ENCODE data around the gene IL25.

Gene IL25

GRCh38 chr14:23355871-23356435 lies 16.7 kb upstream of the IL25 start:
- Histone ChIP-seq H3K9ac (ENCODE audit: low read length) (no peak overlapping the region), H3K4me1 (ENCODE audit: insufficient read depth, low read length) (peaks cover 17% of the 10 kb centered on the region), H3K9me3 (ENCODE audit: low read length) (no peaks in the 10 kb centered on the region), H3K36me3 (ENCODE audit: insufficient read depth, low read length) (peaks cover 17% of the 10 kb centered on the region), H3K27ac (ENCODE audit: low read depth, low read length) (no peak overlapping the region), H3K4me3 (ENCODE audit: low read depth in 1 of 2, low read length in 2 of 2) (no peak overlapping the region), H3K27me3 (ENCODE audit: control insufficient read depth in 1 of 2, insufficient read depth in 2 of 2, low read length in 2 of 2) (no peaks in the 10 kb centered on the region)

GRCh38 chr14:23356662-23357061 lies 15.9 kb upstream of the IL25 start:
- Histone ChIP-seq H3K27ac (ENCODE audit: low read depth, low read length) (no peak overlapping the region), H3K4me3 (ENCODE audit: low read depth in 1 of 2, low read length in 2 of 2) (no peak overlapping the region), H3K36me3 (ENCODE audit: insufficient read depth, low read length) (peaks cover 17% of the 10 kb centered on the region), H3K4me1 (ENCODE audit: insufficient read depth, low read length) (peaks cover 19% of the 10 kb centered on the region), H3K9me3 (ENCODE audit: low read length) (no peaks in the 10 kb centered on the region), H3K9ac (ENCODE audit: low read length) (no peak overlapping the region), H3K27me3 (ENCODE audit: control insufficient read depth in 1 of 2, insufficient read depth in 2 of 2, low read length in 2 of 2) (no peaks in the 10 kb centered on the region)

DNA sequence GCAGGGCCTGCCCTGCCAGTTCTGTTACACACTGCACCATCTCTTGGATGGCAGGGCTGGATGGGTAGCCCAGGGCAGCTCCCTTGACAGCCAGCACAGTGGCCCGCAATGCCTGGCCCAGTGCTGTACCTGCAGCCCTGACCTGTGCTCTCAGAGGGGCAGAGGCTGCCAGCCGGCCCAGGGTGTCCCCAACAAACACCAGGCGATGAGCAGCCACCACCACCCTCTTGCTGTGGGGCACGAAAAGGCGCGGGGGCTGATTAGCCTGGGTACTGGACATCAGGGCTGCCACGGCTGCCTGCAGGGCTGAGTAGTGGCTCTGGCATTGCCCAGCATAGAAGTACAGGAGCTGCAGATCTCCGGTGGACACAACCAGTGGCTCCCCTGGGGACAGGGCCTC lies 15.3 kb upstream of the IL25 start:
- H3K4me3 ChIP-seq (ENCODE audit: low read depth in 1 of 2, low read length in 2 of 2): no peak overlapping the region
- H3K9ac ChIP-seq (ENCODE audit: low read length): no peak overlapping the region
- H3K27me3 ChIP-seq (ENCODE audit: control insufficient read depth in 1 of 2, insufficient read depth in 2 of 2, low read length in 2 of 2): no peaks in the 10 kb centered on the region
- peaks cover 22% of the 10 kb centered on the region for H3K4me1 ChIP-seq (ENCODE audit: insufficient read depth, low read length)
- H3K36me3 ChIP-seq (ENCODE audit: insufficient read depth, low read length): peaks cover 17% of the 10 kb centered on the region
- no peaks in the 10 kb centered on the region for H3K9me3 ChIP-seq (ENCODE audit: low read length)
- no peak overlapping the region for H3K27ac ChIP-seq (ENCODE audit: low read depth, low read length)

- H3K4me1 ChIP-seq (ENCODE audit: insufficient read depth, low read length): peaks cover 22% of the 10 kb centered on the region
- H3K27ac ChIP-seq (ENCODE audit: low read depth, low read length): no peak overlapping the region
- peaks cover 17% of the 10 kb centered on the region for H3K36me3 ChIP-seq (ENCODE audit: insufficient read depth, low read length)
- no peak overlapping the region for H3K4me3 ChIP-seq (ENCODE audit: low read depth in 1 of 2, low read length in 2 of 2)
- no peaks in the 10 kb centered on the region for H3K27me3 ChIP-seq (ENCODE audit: control insufficient read depth in 1 of 2, insufficient read depth in 2 of 2, low read length in 2 of 2)
- H3K9ac ChIP-seq (ENCODE audit: low read length): no peak overlapping the region
- no peaks in the 10 kb centered on the region for H3K9me3 ChIP-seq (ENCODE audit: low read length)
Observed at GRCh38 chr14:23358042-23358441, 14.6 kb upstream of the IL25 start.

- no peak overlapping the region for H3K4me3 ChIP-seq (ENCODE audit: low read depth in 1 of 2, low read length in 2 of 2)
- H3K4me1 ChIP-seq (ENCODE audit: insufficient read depth, low read length): peaks cover 25% of the 10 kb centered on the region
- no peak overlapping the region for H3K27ac ChIP-seq (ENCODE audit: low read depth, low read length)
- H3K9me3 ChIP-seq (ENCODE audit: low read length): no peaks in the 10 kb centered on the region
- no peak overlapping the region for H3K9ac ChIP-seq (ENCODE audit: low read length)
- no peaks in the 10 kb centered on the region for H3K27me3 ChIP-seq (ENCODE audit: control insufficient read depth in 1 of 2, insufficient read depth in 2 of 2, low read length in 2 of 2)
- H3K36me3 ChIP-seq (ENCODE audit: insufficient read depth, low read length): peaks cover 17% of the 10 kb centered on the region
Observed at GRCh38 chr14:23358553-23359166, 13.9 kb upstream of the IL25 start.

- Histone ChIP-seq H3K36me3 (ENCODE audit: insufficient read depth, low read length) (peaks cover 17% of the 10 kb centered on the region), H3K27ac (ENCODE audit: low read depth, low read length) (no peak overlapping the region)
Observed at GRCh38 chr14:23359167-23359626, 13.4 kb upstream of the IL25 start.

GRCh38 chr14:23359722-23360447 lies 12.7 kb upstream of the IL25 start:
- H3K4me3 ChIP-seq (ENCODE audit: low read depth in 1 of 2, low read length in 2 of 2): no peak overlapping the region
- peaks cover 35% of the 10 kb centered on the region for H3K4me1 ChIP-seq (ENCODE audit: insufficient read depth, low read length)
- H3K9ac ChIP-seq (ENCODE audit: low read length): no peak overlapping the region
- H3K27ac ChIP-seq (ENCODE audit: low read depth, low read length): no peak overlapping the region
- H3K27me3 ChIP-seq (ENCODE audit: control insufficient read depth in 1 of 2, insufficient read depth in 2 of 2, low read length in 2 of 2): no peaks in the 10 kb centered on the region
- H3K36me3 ChIP-seq (ENCODE audit: insufficient read depth, low read length): peaks cover 17% of the 10 kb centered on the region
- H3K9me3 ChIP-seq (ENCODE audit: low read length): no peaks in the 10 kb centered on the region

More at GRCh38 chr14:23359167-23359626, 13.4 kb upstream of the IL25 start:
- H3K4me1 ChIP-seq (ENCODE audit: insufficient read depth, low read length): peaks cover 30% of the 10 kb centered on the region
- no peak overlapping the region for H3K9ac ChIP-seq (ENCODE audit: low read length)
- H3K27me3 ChIP-seq (ENCODE audit: control insufficient read depth in 1 of 2, insufficient read depth in 2 of 2, low read length in 2 of 2): no peaks in the 10 kb centered on the region
- H3K9me3 ChIP-seq (ENCODE audit: low read length): no peaks in the 10 kb centered on the region
- H3K4me3 ChIP-seq (ENCODE audit: low read depth in 1 of 2, low read length in 2 of 2): no peak overlapping the region

DNA sequence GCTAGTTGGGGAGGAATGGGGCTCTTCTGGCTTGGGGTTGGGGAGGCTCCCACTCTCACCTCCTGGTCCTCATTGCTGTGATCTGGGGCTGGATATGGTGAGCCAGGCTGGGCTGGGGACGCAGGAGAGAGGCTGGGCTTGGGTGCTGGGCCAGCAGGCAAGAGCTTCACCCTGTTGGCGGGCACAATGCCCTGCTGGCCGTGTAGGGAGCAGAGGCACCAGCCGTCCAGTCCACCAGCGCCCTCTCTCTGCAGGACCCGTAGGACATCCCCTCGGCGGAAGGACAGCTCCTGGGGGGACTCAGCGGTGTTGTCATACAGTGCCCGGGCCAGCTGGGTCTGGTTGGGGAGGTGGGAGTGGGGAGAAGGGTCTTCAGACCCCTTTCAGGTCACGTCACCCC lies 12.1 kb upstream of the IL25 start:
- no peak overlapping the region for H3K9ac ChIP-seq (ENCODE audit: low read length)
- peaks cover 35% of the 10 kb centered on the region for H3K4me1 ChIP-seq (ENCODE audit: insufficient read depth, low read length)
- no peaks in the 10 kb centered on the region for H3K9me3 ChIP-seq (ENCODE audit: low read length)
- no peaks in the 10 kb centered on the region for H3K27me3 ChIP-seq (ENCODE audit: control insufficient read depth in 1 of 2, insufficient read depth in 2 of 2, low read length in 2 of 2)
- peak overlapping the region; percentile 23 for H3K27ac ChIP-seq (ENCODE audit: low read depth, low read length)
- peaks cover 17% of the 10 kb centered on the region for H3K36me3 ChIP-seq (ENCODE audit: insufficient read depth, low read length)
- H3K4me3 ChIP-seq (ENCODE audit: low read depth in 1 of 2, low read length in 2 of 2): no peak overlapping the region

- H3K9ac ChIP-seq (ENCODE audit: low read length): no peak overlapping the region
Observed at GRCh38 chr14:23361320-23361719, 11.3 kb upstream of the IL25 start.

GRCh38 chr14:23361763-23362162 lies 10.8 kb upstream of the IL25 start:
- Histone ChIP-seq H3K27me3 (ENCODE audit: control insufficient read depth in 1 of 2, insufficient read depth in 2 of 2, low read length in 2 of 2) (peaks cover 0 to 4% of the 10 kb centered on the region in 2 donors), H3K9ac (ENCODE audit: low read length) (no peak overlapping the region), H3K27ac (ENCODE audit: low read depth, low read length) (no peak overlapping the region), H3K9me3 (ENCODE audit: low read length) (no peaks in the 10 kb centered on the region), H3K36me3 (ENCODE audit: insufficient read depth, low read length) (peaks cover 11% of the 10 kb centered on the region), H3K4me3 (ENCODE audit: low read depth in 1 of 2, low read length in 2 of 2) (no peak overlapping the region), H3K4me1 (ENCODE audit: insufficient read depth, low read length) (peaks cover 37% of the 10 kb centered on the region)

More at GRCh38 chr14:23361320-23361719, 11.3 kb upstream of the IL25 start:
- H3K9me3 ChIP-seq (ENCODE audit: low read length): no peaks in the 10 kb centered on the region
- peaks cover 0 to 4% of the 10 kb centered on the region in 2 donors for H3K27me3 ChIP-seq (ENCODE audit: control insufficient read depth in 1 of 2, insufficient read depth in 2 of 2, low read length in 2 of 2)
- H3K36me3 ChIP-seq (ENCODE audit: insufficient read depth, low read length): peaks cover 13% of the 10 kb centered on the region
- H3K27ac ChIP-seq (ENCODE audit: low read depth, low read length): no peak overlapping the region
- H3K4me1 ChIP-seq (ENCODE audit: insufficient read depth, low read length): peaks cover 35% of the 10 kb centered on the region
- no peak overlapping the region for H3K4me3 ChIP-seq (ENCODE audit: low read depth in 1 of 2, low read length in 2 of 2)

GRCh38 chr14:23362200-23362599 lies 10.4 kb upstream of the IL25 start:
- Histone ChIP-seq H3K9ac (ENCODE audit: low read length) (no peak overlapping the region), H3K9me3 (ENCODE audit: low read length) (no peaks in the 10 kb centered on the region), H3K27me3 (ENCODE audit: control insufficient read depth in 1 of 2, insufficient read depth in 2 of 2, low read length in 2 of 2) (peaks cover 0 to 4% of the 10 kb centered on the region in 2 donors), H3K36me3 (ENCODE audit: insufficient read depth, low read length) (peaks cover 11% of the 10 kb centered on the region), H3K4me3 (ENCODE audit: low read depth in 1 of 2, low read length in 2 of 2) (no peak overlapping the region), H3K27ac (ENCODE audit: low read depth, low read length) (no peak overlapping the region), H3K4me1 (ENCODE audit: insufficient read depth, low read length) (peaks cover 41% of the 10 kb centered on the region)

Data from muscle layer of colon (tissue), 2 donors.